ENCODE results near the gene PRKN. TPM values are rescaled to one million over a fixed set of nuclear protein-coding genes. Genes with fewer than 3 reads are reported as not detected.

Gene PRKN
- total RNA-seq, 1 donor from 2014 or later = 7.0 TPM

GRCh38 chr6:162147281-162147680 lies 580.3 kb downstream of the PRKN start:
- H3K27ac Mint-ChIP-seq (ENCODE audit: unreplicated experiment) = no peak overlapping the region
- TF ChIP-seq, protein P1, sequence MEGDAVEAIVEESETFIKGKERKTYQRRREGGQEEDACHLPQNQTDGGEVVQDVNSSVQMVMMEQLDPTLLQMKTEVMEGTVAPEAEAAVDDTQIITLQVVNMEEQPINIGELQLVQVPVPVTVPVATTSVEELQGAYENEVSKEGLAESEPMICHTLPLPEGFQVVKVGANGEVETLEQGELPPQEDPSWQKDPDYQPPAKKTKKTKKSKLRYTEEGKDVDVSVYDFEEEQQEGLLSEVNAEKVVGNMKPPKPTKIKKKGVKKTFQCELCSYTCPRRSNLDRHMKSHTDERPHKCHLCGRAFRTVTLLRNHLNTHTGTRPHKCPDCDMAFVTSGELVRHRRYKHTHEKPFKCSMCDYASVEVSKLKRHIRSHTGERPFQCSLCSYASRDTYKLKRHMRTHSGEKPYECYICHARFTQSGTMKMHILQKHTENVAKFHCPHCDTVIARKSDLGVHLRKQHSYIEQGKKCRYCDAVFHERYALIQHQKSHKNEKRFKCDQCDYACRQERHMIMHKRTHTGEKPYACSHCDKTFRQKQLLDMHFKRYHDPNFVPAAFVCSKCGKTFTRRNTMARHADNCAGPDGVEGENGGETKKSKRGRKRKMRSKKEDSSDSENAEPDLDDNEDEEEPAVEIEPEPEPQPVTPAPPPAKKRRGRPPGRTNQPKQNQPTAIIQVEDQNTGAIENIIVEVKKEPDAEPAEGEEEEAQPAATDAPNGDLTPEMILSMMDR (IDR thresholded peaks at IDR 0.05; ENCODE audit: partially characterized antibody, unreplicated experiment) = no peak

GRCh38 chr6:162140251-162140852 lies 587.2 kb downstream of the PRKN start:
- Mint-ChIP-seq H3K36me3 (ENCODE audit: unreplicated experiment) (peaks cover 7% of the 10 kb centered on the region), H3K27ac (ENCODE audit: unreplicated experiment) (no peak overlapping the region), H3K4me3 (ENCODE audit: unreplicated experiment) (no peak overlapping the region), H3K9me3 (ENCODE audit: unreplicated experiment) (peaks cover 2% of the 10 kb centered on the region), H3K27me3 (ENCODE audit: unreplicated experiment) (peaks cover 2% of the 10 kb centered on the region), H3K4me1 (ENCODE audit: low read depth, unreplicated experiment) (no peaks in the 10 kb centered on the region)
- TF ChIP-seq, protein P1 (IDR thresholded peaks at IDR 0.05; ENCODE audit: partially characterized antibody, unreplicated experiment) = no peak
- no peak for DNase-seq

More at GRCh38 chr6:162147281-162147680, 580.3 kb downstream of the PRKN start:
- H3K36me3 Mint-ChIP-seq (ENCODE audit: unreplicated experiment) = no peaks in the 10 kb centered on the region
- DNase-seq = no peak
- no peaks in the 10 kb centered on the region for H3K9me3 Mint-ChIP-seq (ENCODE audit: unreplicated experiment)
- no peaks in the 10 kb centered on the region for H3K27me3 Mint-ChIP-seq (ENCODE audit: unreplicated experiment)
- H3K4me1 Mint-ChIP-seq (ENCODE audit: low read depth, unreplicated experiment) = no peaks in the 10 kb centered on the region
- H3K4me3 Mint-ChIP-seq (ENCODE audit: unreplicated experiment) = no peak overlapping the region

GRCh38 chr6:162125659-162126058 lies 601.9 kb downstream of the PRKN start:
- no peak for DNase-seq
- no peak overlapping the region for H3K4me3 Mint-ChIP-seq (ENCODE audit: unreplicated experiment)

GRCh38 chr6:162124710-162125435 lies 602.7 kb downstream of the PRKN start:
- H3K27me3 Mint-ChIP-seq (ENCODE audit: unreplicated experiment) = no peaks in the 10 kb centered on the region
- TF ChIP-seq, protein P1 (IDR thresholded peaks at IDR 0.05; ENCODE audit: partially characterized antibody, unreplicated experiment) = no peak
- H3K36me3 Mint-ChIP-seq (ENCODE audit: unreplicated experiment) = no peaks in the 10 kb centered on the region
- no peak overlapping the region for H3K27ac Mint-ChIP-seq (ENCODE audit: unreplicated experiment)
- H3K4me1 Mint-ChIP-seq (ENCODE audit: low read depth, unreplicated experiment) = no peaks in the 10 kb centered on the region
- H3K9me3 Mint-ChIP-seq (ENCODE audit: unreplicated experiment) = no peaks in the 10 kb centered on the region
- H3K4me3 Mint-ChIP-seq (ENCODE audit: unreplicated experiment) = no peak overlapping the region
- no peak for DNase-seq

More at GRCh38 chr6:162125659-162126058, 601.9 kb downstream of the PRKN start:
- Mint-ChIP-seq H3K36me3 (ENCODE audit: unreplicated experiment) (no peaks in the 10 kb centered on the region), H3K9me3 (ENCODE audit: unreplicated experiment) (no peaks in the 10 kb centered on the region), H3K27ac (ENCODE audit: unreplicated experiment) (no peak overlapping the region), H3K4me1 (ENCODE audit: low read depth, unreplicated experiment) (no peaks in the 10 kb centered on the region), H3K27me3 (ENCODE audit: unreplicated experiment) (no peaks in the 10 kb centered on the region)
- TF ChIP-seq, protein P1 (IDR thresholded peaks at IDR 0.05; ENCODE audit: partially characterized antibody, unreplicated experiment) = no peak

GRCh38 chr6:162123797-162124196 lies 603.8 kb downstream of the PRKN start:
- H3K9me3 Mint-ChIP-seq (ENCODE audit: unreplicated experiment) = no peaks in the 10 kb centered on the region
- H3K4me3 Mint-ChIP-seq (ENCODE audit: unreplicated experiment) = no peak overlapping the region
- H3K27me3 Mint-ChIP-seq (ENCODE audit: unreplicated experiment) = no peaks in the 10 kb centered on the region
- TF ChIP-seq, protein P1 (IDR thresholded peaks at IDR 0.05; ENCODE audit: partially characterized antibody, unreplicated experiment) = peak; percentile 33
- no peaks in the 10 kb centered on the region for H3K36me3 Mint-ChIP-seq (ENCODE audit: unreplicated experiment)
- H3K4me1 Mint-ChIP-seq (ENCODE audit: low read depth, unreplicated experiment) = no peaks in the 10 kb centered on the region
- DNase-seq = no peak
- no peak overlapping the region for H3K27ac Mint-ChIP-seq (ENCODE audit: unreplicated experiment)
